H1 (cell line): Measurements from ENCODE around the gene RPSA.

ENCODE experiments used
- CTCF ChIP-seq, 3 experiments: IDR thresholded peaks; 1 replicate in 2 of 3; 2 replicates in 1 of 3; pipeline versions ENCODE4 v1.5.1 to v1.6.1; 2011; ENCODE audit warnings: low read length in 3 of 3, mild to moderate bottlenecking in 3 of 3, inconsistent platforms in 2 of 3, low read depth in 1 of 3, moderate library complexity in 1 of 3; ENCODE audit not compliant: insufficient read depth in 1 of 3; ENCODE audit errors: control extremely low read depth in 1 of 3
- EGR1 ChIP-seq: IDR thresholded peaks from 2 replicates; pipeline ENCODE4 v1.6.1; 2011; ENCODE audit warnings: low read depth, low read length, borderline replicate concordance
- EP300 ChIP-seq, 2 experiments: IDR thresholded peaks; 1 replicate in 1 of 2; 2 replicates in 1 of 2; pipeline ENCODE4 v1.6.1; 2011 to 2012; ENCODE audit warnings: low read depth in 2 of 2, low read length in 2 of 2, mild to moderate bottlenecking in 2 of 2, borderline replicate concordance in 1 of 2, inconsistent platforms in 1 of 2, moderate library complexity in 1 of 2
- FOSL1 ChIP-seq: IDR thresholded peaks from 2 replicates; pipeline ENCODE4 v1.6.1; 2011; ENCODE audit warnings: mild to moderate bottlenecking, low read depth, low read length, moderate library complexity; ENCODE audit not compliant: insufficient read depth
- JUN ChIP-seq: IDR thresholded peaks from 2 replicates; pipeline ENCODE4 v1.6.1; 2011; ENCODE audit warnings: low read depth, mild to moderate bottlenecking, improper control_type of control experiment, low read length
- MAX ChIP-seq: IDR thresholded peaks from 2 replicates; pipeline ENCODE4 v1.6.1; 2012; ENCODE audit warnings: inconsistent platforms
- POLR2A ChIP-seq, 2 experiments: IDR thresholded peaks; 1 replicate in 1 of 2; 2 replicates in 1 of 2; pipeline ENCODE4 v1.6.1; 2011; ENCODE audit warnings: low read depth in 2 of 2, low read length in 2 of 2, mild to moderate bottlenecking in 2 of 2; ENCODE audit errors: control extremely low read depth in 1 of 2
- SP1 ChIP-seq: IDR thresholded peaks from 2 replicates; pipeline ENCODE4 v1.6.1; 2011; ENCODE audit warnings: low read depth, low read length
- TAF7 ChIP-seq: optimal IDR thresholded peaks from 2 replicates; pipeline ENCODE3; 2011; ENCODE audit warnings: low read depth, mild to moderate bottlenecking, inconsistent platforms, low read length, moderate library complexity, borderline replicate concordance

GRCh38 chr3:39435006-39435748, 28.7 kb downstream of the RPSA start:
- TF ChIP-seq FOSL1 (no peak), POLR2A (IDR thresholded peaks at IDR 0.05; ENCODE audit: control extremely low read depth in 1 of 2, low read depth in 2 of 2, low read length in 2 of 2) (no peak), JUN (no peak), TAF7 (no peak), CTCF (IDR thresholded peaks at IDR 0.05; ENCODE audit: control extremely low read depth in 1 of 3, insufficient read depth in 1 of 3, low read depth in 1 of 3, low read length in 3 of 3) (no peak), EGR1 (no peak), EP300 (IDR thresholded peaks at IDR 0.05; ENCODE audit: borderline replicate concordance in 1 of 2, low read depth in 2 of 2, low read length in 2 of 2) (no peak), SP1 (no peak), MAX (no peak)
